Neural cell (in vitro differentiated cells): ENCODE data around the gene TRAF5. TPM values are rescaled to one million over a fixed set of nuclear protein-coding genes. Genes with fewer than 3 reads are reported as not detected.

Experiments
- H2AFZ ChIP-seq: fragments of 200-600, 300-800 bp; sonication (generic), shearing (Covaris generic); 2 replicates; pipeline ENCODE4 v1.6.0; 2014; ENCODE audit warnings: low read depth, mild to moderate bottlenecking, antibody characterized with exemption, low read length, moderate library complexity
- H3F3A ChIP-seq: fragments of 200-600 bp; shearing (Covaris generic); 2 replicates; pipeline ENCODE4 v1.6.1; 2016; ENCODE audit warnings: mild to moderate bottlenecking, moderate library complexity, mixed read lengths, antibody characterized with exemption, low read length; ENCODE audit not compliant: insufficient read depth, poor library complexity, severe bottlenecking
- H3K27ac ChIP-seq: fragments of 200-600, 300-800 bp; sonication (generic), shearing (Covaris generic); 2 replicates; pipeline ENCODE4 v1.5.1; 2014; ENCODE audit warnings: mild to moderate bottlenecking, low read length, moderate library complexity
- H3K27me3 ChIP-seq: fragments of 300-800, 200-600 bp; sonication (generic), shearing (Covaris generic); 2 replicates; pipeline ENCODE4 v1.6.0; 2014; ENCODE audit warnings: mild to moderate bottlenecking, low read depth, low read length, moderate library complexity; ENCODE audit not compliant: insufficient read depth
- H3K36me3 ChIP-seq: fragments of 300-800, 200-600 bp; sonication (generic), shearing (Covaris generic); 2 replicates; pipeline ENCODE4 v1.5.1; 2014; ENCODE audit warnings: mild to moderate bottlenecking, antibody characterized with exemption, low read length, moderate library complexity; ENCODE audit not compliant: insufficient read depth
- H3K4me2 ChIP-seq: fragments of 300-800, 200-600 bp; sonication (generic), shearing (Covaris generic); 2 replicates; pipeline ENCODE4 v1.6.0; 2014; ENCODE audit warnings: mild to moderate bottlenecking, low read length
- H3K4me3 ChIP-seq: fragments of 300-800, 200-600 bp; sonication (generic), shearing (Covaris generic); 2 replicates; pipeline ENCODE4 v1.5.1; 2014; ENCODE audit warnings: mild to moderate bottlenecking, low read length, moderate library complexity
- H3K79me2 ChIP-seq: fragments of 200-600 bp; shearing (Covaris generic); replicated peaks from 2 replicates; pipeline ENCODE4 v1.6.0; 2014; ENCODE audit warnings: mild to moderate bottlenecking, low read length, moderate library complexity; ENCODE audit not compliant: insufficient read depth
- H3K9ac ChIP-seq: fragments of 300-800, 200-600 bp; sonication (generic), shearing (Covaris generic); 2 replicates; pipeline ENCODE4 v1.6.1; 2016; ENCODE audit warnings: mild to moderate bottlenecking, low read length, mixed read lengths
- H3K9me2 ChIP-seq: fragments of 200-600 bp; shearing (Covaris generic); 2 replicates; pipeline ENCODE4 v1.6.1; 2016; ENCODE audit warnings: mild to moderate bottlenecking, low read length, mixed read lengths; ENCODE audit not compliant: insufficient read depth
- H3K9me3 ChIP-seq: fragments of 200-600, 300-800 bp; sonication (generic), shearing (Covaris generic); 2 replicates; pipeline ENCODE4 v1.6.1; 2016; ENCODE audit warnings: mild to moderate bottlenecking, mixed run types, low read length, moderate library complexity, mixed read lengths
- H4K20me1 ChIP-seq: fragments of 200-600 bp; shearing (Covaris generic); 2 replicates; pipeline ENCODE4 v1.6.1; 2016; ENCODE audit warnings: mild to moderate bottlenecking, mixed run types; ENCODE audit not compliant: insufficient read depth
- EP300 ChIP-seq: fragments of 450-650 bp; conservative IDR thresholded peaks from 2 replicates; pipeline ENCODE4 v1.6.1; 2014; ENCODE audit warnings: antibody characterized with exemption, mild to moderate bottlenecking, moderate library complexity; ENCODE audit not compliant: poor library complexity, severe bottlenecking
- POLR2AphosphoS5 ChIP-seq: IDR thresholded peaks from 2 replicates; pipeline ENCODE4 v1.6.1; 2012
- SMC3 ChIP-seq: fragments of 450-650 bp; conservative IDR thresholded peaks from 2 replicates; pipeline ENCODE4 v1.6.1; 2014; ENCODE audit warnings: antibody characterized with exemption, mild to moderate bottlenecking, moderate library complexity; ENCODE audit not compliant: poor library complexity
- TAF1 ChIP-seq: IDR thresholded peaks from 2 replicates; pipeline ENCODE4 v1.6.1; 2012; ENCODE audit warnings: low read depth
- polyA plus RNA-seq: library from polyadenylated mRNA; depleted of rRNA; stranded (reverse); fragments of >200 nt; gene quantifications from 2 replicates; pipeline ENCODE4 v1.2.3, GENCODE V29; 2014
- TF ChIP-seq, protein P1 (sequence below): fragments of 450-650 bp; IDR thresholded peaks from 2 replicates; pipeline ENCODE4 v1.5.1; 2014; ENCODE audit warnings: antibody characterized with exemption, mild to moderate bottlenecking, moderate library complexity; ENCODE audit not compliant: poor library complexity, severe bottlenecking
- TF ChIP-seq, protein P2 (sequence below): IDR thresholded peaks from 2 replicates; pipeline ENCODE4 v1.6.1; 2012; ENCODE audit warnings: borderline replicate concordance

Gene TRAF5
- polyA plus RNA-seq, 1 donor from 2014 or later = 0.69 TPM

DNA sequence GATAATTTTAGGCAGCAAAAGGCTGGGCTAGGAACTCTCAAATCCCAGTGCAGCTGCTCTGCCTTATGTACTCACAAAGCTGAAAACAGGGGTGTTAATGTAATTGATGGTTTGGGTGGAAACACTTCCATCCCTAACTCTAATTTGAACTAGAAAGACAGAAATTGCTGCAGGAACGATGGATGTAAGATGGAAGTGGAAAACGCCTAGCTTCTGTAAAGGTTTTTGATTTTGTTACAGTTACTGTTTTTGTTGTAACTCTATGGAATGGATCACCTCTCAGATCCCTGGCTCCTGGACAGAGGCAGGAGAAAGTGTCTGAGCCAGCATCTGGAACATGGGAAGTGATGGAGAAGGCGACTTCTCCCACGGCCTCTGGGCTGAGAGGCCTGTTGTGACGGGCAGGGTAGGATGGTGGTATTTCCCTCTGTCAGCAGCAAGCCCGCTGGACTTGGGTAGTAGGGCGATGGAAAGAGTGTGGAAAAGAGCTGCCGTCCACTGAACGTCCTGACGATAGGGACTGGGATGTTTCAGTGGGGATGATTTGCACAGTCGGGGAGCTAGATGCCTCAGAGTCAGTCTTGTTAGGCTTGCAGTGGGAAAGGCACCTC lies 1.6 kb downstream of the TRAF5 start:
- H2AFZ ChIP-seq = no peak overlapping the region
- TF ChIP-seq EP300 = no peak
- no peak for TF ChIP-seq SMC3
- TF ChIP-seq, protein P1, sequence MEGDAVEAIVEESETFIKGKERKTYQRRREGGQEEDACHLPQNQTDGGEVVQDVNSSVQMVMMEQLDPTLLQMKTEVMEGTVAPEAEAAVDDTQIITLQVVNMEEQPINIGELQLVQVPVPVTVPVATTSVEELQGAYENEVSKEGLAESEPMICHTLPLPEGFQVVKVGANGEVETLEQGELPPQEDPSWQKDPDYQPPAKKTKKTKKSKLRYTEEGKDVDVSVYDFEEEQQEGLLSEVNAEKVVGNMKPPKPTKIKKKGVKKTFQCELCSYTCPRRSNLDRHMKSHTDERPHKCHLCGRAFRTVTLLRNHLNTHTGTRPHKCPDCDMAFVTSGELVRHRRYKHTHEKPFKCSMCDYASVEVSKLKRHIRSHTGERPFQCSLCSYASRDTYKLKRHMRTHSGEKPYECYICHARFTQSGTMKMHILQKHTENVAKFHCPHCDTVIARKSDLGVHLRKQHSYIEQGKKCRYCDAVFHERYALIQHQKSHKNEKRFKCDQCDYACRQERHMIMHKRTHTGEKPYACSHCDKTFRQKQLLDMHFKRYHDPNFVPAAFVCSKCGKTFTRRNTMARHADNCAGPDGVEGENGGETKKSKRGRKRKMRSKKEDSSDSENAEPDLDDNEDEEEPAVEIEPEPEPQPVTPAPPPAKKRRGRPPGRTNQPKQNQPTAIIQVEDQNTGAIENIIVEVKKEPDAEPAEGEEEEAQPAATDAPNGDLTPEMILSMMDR = no peak
- no peak overlapping the region for H3K9ac ChIP-seq
- H3K4me2 ChIP-seq = no peak overlapping the region
- no peaks in the 10 kb centered on the region for H4K20me1 ChIP-seq
- no peak overlapping the region for H3K4me3 ChIP-seq
- peaks cover 25% of the 10 kb centered on the region for H3K27me3 ChIP-seq
- H3K9me2 ChIP-seq = no peaks in the 10 kb centered on the region
- no peaks in the 10 kb centered on the region for H3F3A ChIP-seq
- H3K27ac ChIP-seq = no peak overlapping the region
- no peaks in the 10 kb centered on the region for H3K79me2 ChIP-seq
- H3K9me3 ChIP-seq = peaks cover 6% of the 10 kb centered on the region
- no peaks in the 10 kb centered on the region for H3K36me3 ChIP-seq

DNA sequence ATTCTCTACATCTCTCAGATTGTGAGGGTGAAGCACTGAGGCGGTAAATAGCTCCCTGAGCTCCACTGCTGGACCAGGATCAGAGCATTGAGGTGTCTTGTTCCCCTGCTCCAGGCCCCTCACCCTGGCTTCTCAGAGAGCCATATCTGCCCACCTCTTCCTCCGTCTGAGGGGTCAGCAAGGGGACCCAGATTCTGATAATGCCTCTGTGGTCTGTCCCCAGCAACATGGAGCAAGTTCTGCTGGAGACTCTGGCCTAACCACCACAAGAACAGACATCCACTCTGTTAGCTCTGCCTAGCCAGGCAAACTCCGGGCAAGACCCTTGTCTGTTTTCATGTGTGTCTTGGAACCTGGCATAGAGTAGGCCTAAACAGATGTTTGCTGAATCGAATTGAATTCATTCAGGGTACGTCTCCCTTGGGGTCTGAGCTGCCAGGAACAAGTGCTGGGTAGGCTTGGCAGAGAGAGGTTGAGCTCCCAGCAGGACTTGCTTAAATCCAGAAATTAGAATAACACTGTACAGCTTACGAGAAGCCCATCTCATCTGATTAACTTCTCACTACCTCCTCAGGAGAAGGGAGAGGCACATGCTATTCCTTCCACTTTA lies 2.3 kb downstream of the TRAF5 start:
- H3K9ac ChIP-seq = no peak overlapping the region
- H3K27me3 ChIP-seq = peaks cover 25% of the 10 kb centered on the region
- H3K4me3 ChIP-seq = no peak overlapping the region
- no peaks in the 10 kb centered on the region for H4K20me1 ChIP-seq
- TF ChIP-seq, protein P1 = no peak
- TF ChIP-seq POLR2AphosphoS5 (no peak), TAF1 (no peak)
- TF ChIP-seq, protein P2, sequence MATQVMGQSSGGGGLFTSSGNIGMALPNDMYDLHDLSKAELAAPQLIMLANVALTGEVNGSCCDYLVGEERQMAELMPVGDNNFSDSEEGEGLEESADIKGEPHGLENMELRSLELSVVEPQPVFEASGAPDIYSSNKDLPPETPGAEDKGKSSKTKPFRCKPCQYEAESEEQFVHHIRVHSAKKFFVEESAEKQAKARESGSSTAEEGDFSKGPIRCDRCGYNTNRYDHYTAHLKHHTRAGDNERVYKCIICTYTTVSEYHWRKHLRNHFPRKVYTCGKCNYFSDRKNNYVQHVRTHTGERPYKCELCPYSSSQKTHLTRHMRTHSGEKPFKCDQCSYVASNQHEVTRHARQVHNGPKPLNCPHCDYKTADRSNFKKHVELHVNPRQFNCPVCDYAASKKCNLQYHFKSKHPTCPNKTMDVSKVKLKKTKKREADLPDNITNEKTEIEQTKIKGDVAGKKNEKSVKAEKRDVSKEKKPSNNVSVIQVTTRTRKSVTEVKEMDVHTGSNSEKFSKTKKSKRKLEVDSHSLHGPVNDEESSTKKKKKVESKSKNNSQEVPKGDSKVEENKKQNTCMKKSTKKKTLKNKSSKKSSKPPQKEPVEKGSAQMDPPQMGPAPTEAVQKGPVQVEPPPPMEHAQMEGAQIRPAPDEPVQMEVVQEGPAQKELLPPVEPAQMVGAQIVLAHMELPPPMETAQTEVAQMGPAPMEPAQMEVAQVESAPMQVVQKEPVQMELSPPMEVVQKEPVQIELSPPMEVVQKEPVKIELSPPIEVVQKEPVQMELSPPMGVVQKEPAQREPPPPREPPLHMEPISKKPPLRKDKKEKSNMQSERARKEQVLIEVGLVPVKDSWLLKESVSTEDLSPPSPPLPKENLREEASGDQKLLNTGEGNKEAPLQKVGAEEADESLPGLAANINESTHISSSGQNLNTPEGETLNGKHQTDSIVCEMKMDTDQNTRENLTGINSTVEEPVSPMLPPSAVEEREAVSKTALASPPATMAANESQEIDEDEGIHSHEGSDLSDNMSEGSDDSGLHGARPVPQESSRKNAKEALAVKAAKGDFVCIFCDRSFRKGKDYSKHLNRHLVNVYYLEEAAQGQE = no peak
- no peaks in the 10 kb centered on the region for H3K9me2 ChIP-seq
- H3K27ac ChIP-seq = no peak overlapping the region
- H3F3A ChIP-seq = no peaks in the 10 kb centered on the region
- peaks cover 6% of the 10 kb centered on the region for H3K9me3 ChIP-seq
- H3K36me3 ChIP-seq = no peaks in the 10 kb centered on the region
- no peaks in the 10 kb centered on the region for H3K79me2 ChIP-seq
- H2AFZ ChIP-seq = no peak overlapping the region
- H3K4me2 ChIP-seq = no peak overlapping the region
